ENCODE measurements around the gene ARHGEF28.
A peak's percentile ranks its signal among the peaks of the same experiment; 100 is the strongest.

The ARHGEF28 gene

GRCh38 chr5:73955271-73955846 lies 329.4 kb downstream of the ARHGEF28 start:
- no peaks in the 10 kb centered on the region for H3K79me1 ChIP-seq (replicated peaks; ENCODE audit: low read length, poor library complexity, severe bottlenecking)
- no peak overlapping the region for H2BK120ac ChIP-seq (ENCODE audit: low read depth, low read length)
- H3K23ac ChIP-seq (ENCODE audit: low read length in 2 of 2): no peak overlapping the region
- 86% methylated on average over 5 of the region's 5 CpGs for WGBS
- no peak for DNase-seq
- H4K8ac ChIP-seq (ENCODE audit: low read length): no peak overlapping the region
- peaks cover 0 to 8% of the 10 kb centered on the region in 2 experiments for H3K27me3 ChIP-seq (ENCODE audit: control insufficient read depth in 1 of 2, insufficient read depth in 1 of 2, low read length in 2 of 2)
- H3K4me1 ChIP-seq (ENCODE audit: control insufficient read depth, insufficient read depth, low read depth, low read length): peaks cover 2% of the 10 kb centered on the region
- no peak overlapping the region for H2BK15ac ChIP-seq (ENCODE audit: low read depth, poor library complexity, severe bottlenecking)
- no peaks in the 10 kb centered on the region for H3K36me3 ChIP-seq (ENCODE audit: control insufficient read depth in 1 of 2, insufficient read depth in 2 of 2, low read depth in 1 of 2, low read length in 2 of 2)
- H3K27ac ChIP-seq (ENCODE audit: low read length, poor library complexity, severe bottlenecking): no peak overlapping the region
- H3K9ac ChIP-seq (ENCODE audit: low read length): no peak overlapping the region
- no peak overlapping the region for H3K4me3 ChIP-seq (ENCODE audit: insufficient read depth in 1 of 2, low read depth in 1 of 2, low read length in 2 of 2)
- no peak overlapping the region for H3K14ac ChIP-seq (ENCODE audit: low read length in 2 of 2)
- H3K4me2 ChIP-seq (ENCODE audit: low read length, poor library complexity, severe bottlenecking): no peak overlapping the region
- H2AK5ac ChIP-seq (ENCODE audit: low read length, severe bottlenecking): no peak overlapping the region
- H3K4ac ChIP-seq (ENCODE audit: low read depth in 1 of 2, low read length in 2 of 2): no peak overlapping the region
- H3K18ac ChIP-seq (ENCODE audit: low read depth in 1 of 2, low read length in 2 of 2): no peak overlapping the region
- H3K9me3 ChIP-seq (ENCODE audit: control insufficient read depth, low read length): no peaks in the 10 kb centered on the region
- no peak overlapping the region for H2BK5ac ChIP-seq (ENCODE audit: low read depth, low read length, poor library complexity, severe bottlenecking)
- no peak overlapping the region for H4K91ac ChIP-seq (ENCODE audit: low read length)
- no peak overlapping the region for H2BK12ac ChIP-seq (ENCODE audit: low read length in 2 of 2)
- H2AFZ ChIP-seq (ENCODE audit: low read depth, low read length): no peak overlapping the region

GRCh38 chr5:73957397-73958001 lies 331.5 kb downstream of the ARHGEF28 start:
- no peaks in the 10 kb centered on the region for H3K9me3 ChIP-seq (ENCODE audit: control insufficient read depth, low read length)
- H3K36me3 ChIP-seq (ENCODE audit: control insufficient read depth in 1 of 2, insufficient read depth in 2 of 2, low read depth in 1 of 2, low read length in 2 of 2): no peaks in the 10 kb centered on the region
- H2BK5ac ChIP-seq (ENCODE audit: low read depth, low read length, poor library complexity, severe bottlenecking): no peak overlapping the region
- peak overlapping the region; percentile 37 to 48 for H3K18ac ChIP-seq (ENCODE audit: low read depth in 1 of 2, low read length in 2 of 2)
- no peak overlapping the region for H2BK15ac ChIP-seq (ENCODE audit: low read depth, poor library complexity, severe bottlenecking)
- no peaks in the 10 kb centered on the region for H3K79me1 ChIP-seq (replicated peaks; ENCODE audit: low read length, poor library complexity, severe bottlenecking)
- no peak overlapping the region for H3K9ac ChIP-seq (ENCODE audit: low read length)
- H3K23ac ChIP-seq (ENCODE audit: low read length in 2 of 2): no peak overlapping the region
- peak overlapping the region in 1 of 2 experiments; percentile 6 for H2BK12ac ChIP-seq (ENCODE audit: low read length in 2 of 2)
- WGBS: 57% methylated on average over 3 of the region's 3 CpGs
- H3K4me2 ChIP-seq (ENCODE audit: low read length, poor library complexity, severe bottlenecking): no peak overlapping the region
- peaks cover 4% of the 10 kb centered on the region for H3K4me1 ChIP-seq (ENCODE audit: control insufficient read depth, insufficient read depth, low read depth, low read length)
- H2BK120ac ChIP-seq (ENCODE audit: low read depth, low read length): no peak overlapping the region
- no peak overlapping the region for H4K91ac ChIP-seq (ENCODE audit: low read length)
- H2AFZ ChIP-seq (ENCODE audit: low read depth, low read length): no peak overlapping the region
- H3K14ac ChIP-seq (ENCODE audit: low read length in 2 of 2): no peak overlapping the region
- H3K27me3 ChIP-seq (ENCODE audit: control insufficient read depth in 1 of 2, insufficient read depth in 1 of 2, low read length in 2 of 2): peaks cover 0 to 8% of the 10 kb centered on the region in 2 experiments
- H4K8ac ChIP-seq (ENCODE audit: low read length): no peak overlapping the region
- peak; percentile 43 for DNase-seq
- H3K4ac ChIP-seq (ENCODE audit: low read depth in 1 of 2, low read length in 2 of 2): no peak overlapping the region
- H3K4me3 ChIP-seq (ENCODE audit: insufficient read depth in 1 of 2, low read depth in 1 of 2, low read length in 2 of 2): no peak overlapping the region
- no peak overlapping the region for H3K27ac ChIP-seq (ENCODE audit: low read length, poor library complexity, severe bottlenecking)
- H2AK5ac ChIP-seq (ENCODE audit: low read length, severe bottlenecking): no peak overlapping the region

DNA sequence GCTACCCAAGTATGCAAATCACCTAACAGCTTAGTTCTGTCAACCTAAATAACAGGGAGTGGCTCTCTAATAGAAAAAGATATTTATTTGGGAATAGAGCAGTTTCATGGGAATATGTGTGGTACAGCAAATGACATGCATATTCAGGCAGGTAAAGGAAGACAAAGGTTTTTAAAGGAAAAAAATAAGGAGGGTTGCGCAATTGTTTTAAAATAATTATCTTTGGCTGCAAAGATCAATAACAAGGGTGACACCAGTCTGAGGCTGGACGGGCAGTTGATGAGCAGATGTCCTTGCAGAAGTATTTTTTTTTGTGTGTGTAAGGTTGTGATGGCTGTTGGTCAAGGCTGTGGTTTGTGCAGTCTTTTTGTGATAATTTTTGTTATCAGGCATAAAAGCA lies 332.0 kb downstream of the ARHGEF28 start:
- Histone ChIP-seq H3K27ac (ENCODE audit: low read length, poor library complexity, severe bottlenecking) (no peak overlapping the region), H3K18ac (ENCODE audit: low read depth in 1 of 2, low read length in 2 of 2) (no peak overlapping the region), H3K4ac (ENCODE audit: low read depth in 1 of 2, low read length in 2 of 2) (no peak overlapping the region), H3K27me3 (ENCODE audit: control insufficient read depth in 1 of 2, insufficient read depth in 1 of 2, low read length in 2 of 2) (peaks cover 0 to 4% of the 10 kb centered on the region in 2 experiments), H3K9me3 (ENCODE audit: control insufficient read depth, low read length) (no peaks in the 10 kb centered on the region), H2BK5ac (ENCODE audit: low read depth, low read length, poor library complexity, severe bottlenecking) (no peak overlapping the region), H3K4me1 (ENCODE audit: control insufficient read depth, insufficient read depth, low read depth, low read length) (peaks cover 4% of the 10 kb centered on the region), H3K36me3 (ENCODE audit: control insufficient read depth in 1 of 2, insufficient read depth in 2 of 2, low read depth in 1 of 2, low read length in 2 of 2) (no peaks in the 10 kb centered on the region), H2BK12ac (ENCODE audit: low read length in 2 of 2) (no peak overlapping the region), H2AFZ (ENCODE audit: low read depth, low read length) (no peak overlapping the region), H3K23ac (ENCODE audit: low read length in 2 of 2) (no peak overlapping the region), H2BK120ac (ENCODE audit: low read depth, low read length) (no peak overlapping the region), H2BK15ac (ENCODE audit: low read depth, poor library complexity, severe bottlenecking) (no peak overlapping the region), H4K91ac (ENCODE audit: low read length) (no peak overlapping the region), H3K9ac (ENCODE audit: low read length) (no peak overlapping the region), H2AK5ac (ENCODE audit: low read length, severe bottlenecking) (no peak overlapping the region), H3K14ac (ENCODE audit: low read length in 2 of 2) (no peak overlapping the region), H3K79me1 (replicated peaks; ENCODE audit: low read length, poor library complexity, severe bottlenecking) (no peaks in the 10 kb centered on the region), H4K8ac (ENCODE audit: low read length) (no peak overlapping the region), H3K4me3 (ENCODE audit: insufficient read depth in 1 of 2, low read depth in 1 of 2, low read length in 2 of 2) (no peak overlapping the region), H3K4me2 (ENCODE audit: low read length, poor library complexity, severe bottlenecking) (no peak overlapping the region)
- 83% methylated on average over 2 of the region's 2 CpGs for WGBS
- no peak for DNase-seq

DNA sequence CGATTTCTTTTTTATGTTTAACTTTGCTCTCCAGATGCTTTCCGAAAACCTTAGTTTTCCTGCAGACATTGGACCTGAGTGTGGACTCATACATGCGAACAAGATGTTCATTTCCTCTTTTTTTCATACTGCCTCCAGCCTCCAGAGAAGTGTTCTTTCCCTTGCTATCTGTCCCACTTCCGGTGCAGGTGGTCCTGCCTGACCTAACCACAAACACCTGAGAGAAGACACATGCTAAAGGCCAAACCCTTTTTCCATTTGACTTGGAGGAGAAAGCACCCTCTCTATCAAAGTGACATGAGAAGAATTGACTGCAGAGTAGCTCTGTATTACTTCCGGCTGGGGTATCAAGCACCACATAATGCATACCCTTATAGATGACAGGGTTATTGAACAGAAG lies 334.0 kb downstream of the ARHGEF28 start:
- no peak overlapping the region for H2BK5ac ChIP-seq (ENCODE audit: low read depth, low read length, poor library complexity, severe bottlenecking)
- H2BK15ac ChIP-seq (ENCODE audit: low read depth, poor library complexity, severe bottlenecking): no peak overlapping the region
- H3K23ac ChIP-seq (ENCODE audit: low read length in 2 of 2): no peak overlapping the region
- H3K27ac ChIP-seq (ENCODE audit: low read length, poor library complexity, severe bottlenecking): no peak overlapping the region
- H2AK5ac ChIP-seq (ENCODE audit: low read length, severe bottlenecking): no peak overlapping the region
- H3K4me3 ChIP-seq (ENCODE audit: insufficient read depth in 1 of 2, low read depth in 1 of 2, low read length in 2 of 2): no peak overlapping the region
- no peak overlapping the region for H3K4ac ChIP-seq (ENCODE audit: low read depth in 1 of 2, low read length in 2 of 2)
- H3K14ac ChIP-seq (ENCODE audit: low read length in 2 of 2): no peak overlapping the region
- peaks cover 4% of the 10 kb centered on the region for H3K4me1 ChIP-seq (ENCODE audit: control insufficient read depth, insufficient read depth, low read depth, low read length)
- no peak overlapping the region for H4K8ac ChIP-seq (ENCODE audit: low read length)
- H2BK12ac ChIP-seq (ENCODE audit: low read length in 2 of 2): no peak overlapping the region
- H2BK120ac ChIP-seq (ENCODE audit: low read depth, low read length): no peak overlapping the region
- no peaks in the 10 kb centered on the region for H3K36me3 ChIP-seq (ENCODE audit: control insufficient read depth in 1 of 2, insufficient read depth in 2 of 2, low read depth in 1 of 2, low read length in 2 of 2)
- H3K9ac ChIP-seq (ENCODE audit: low read length): no peak overlapping the region
- H2AFZ ChIP-seq (ENCODE audit: low read depth, low read length): no peak overlapping the region
- no peaks in the 10 kb centered on the region for H3K9me3 ChIP-seq (ENCODE audit: control insufficient read depth, low read length)
- H3K27me3 ChIP-seq (ENCODE audit: control insufficient read depth in 1 of 2, insufficient read depth in 1 of 2, low read length in 2 of 2): no peaks in the 10 kb centered on the region
- H3K4me2 ChIP-seq (ENCODE audit: low read length, poor library complexity, severe bottlenecking): no peak overlapping the region
- H4K91ac ChIP-seq (ENCODE audit: low read length): no peak overlapping the region
- H3K79me1 ChIP-seq (replicated peaks; ENCODE audit: low read length, poor library complexity, severe bottlenecking): no peaks in the 10 kb centered on the region
- 91% methylated on average over 5 of the region's 5 CpGs for WGBS
- no peak for DNase-seq
- no peak overlapping the region for H3K18ac ChIP-seq (ENCODE audit: low read depth in 1 of 2, low read length in 2 of 2)

Measured in mesenchymal stem cell (in vitro differentiated cells and primary cell).